K562 (cell line): ENCODE measurements around the gene RPL18A. TPM values are rescaled to one million over a fixed set of nuclear protein-coding genes. Genes with fewer than 3 reads are reported as not detected.

Source experiments
- ATAC-seq: fragments of 200-7000 bp; cut with Tn5 transposase; 3 replicates; pipeline ENCODE4 v1.9.1; 2020; ENCODE audit warnings: moderate library complexity
- BruUV-seq: library from RNA; stranded (reverse); fragments of 400-500 nt; replicated peaks from 2 replicates; lab custom pipeline; 2021; lab: Mats Ljungman, UMichigan
- CTCF ChIA-PET: fragments of 300-600 bp; formaldehyde crosslinking; extraction: SDS; loops from one replicate; lab custom pipeline; 2021; ENCODE audit warnings: low intra/inter-chr PET ratio; lab: Yijun Ruan, JAX
- POLR2A ChIA-PET: fragments of 300-600, 350-650 bp; sonication (Branson Sonifier 250); formaldehyde crosslinking; extraction: SDS; loops from one replicate; lab custom pipeline; 2021; ENCODE audit warnings: antibody characterized with exemption, inconsistent platforms; lab: Yijun Ruan, JAX
- DNase-seq, 4 experiments: peaks; one replicate each; pipeline versions ENCODE4 v3.0.0 to v3.0.0-alpha.2; 2011 to 2018; ENCODE audit warnings: low spot score in 3 of 4, mixed read lengths in 3 of 4; ENCODE audit errors: extremely low read depth in 1 of 4
- FAIRE-seq: peaks from 2 replicates; lab custom pipeline; 2011; peaks lifted over from hg19 to GRCh38; lab: Jason Lieb, UNC
- H2AFZ ChIP-seq: 2 replicates; pipeline ENCODE4 v1.6.0; 2011; ENCODE audit warnings: low read depth, low read length, control low read depth, inconsistent platforms
- H3K27ac ChIP-seq: fragments of 200-600 bp; 3 replicates; pipeline ENCODE4 v1.8.0; 2011; ENCODE audit warnings: low read depth, mild to moderate bottlenecking, control low read depth, inconsistent platforms, low read length, moderate library complexity, mixed read lengths; ENCODE audit errors: extremely low read depth
- H3K27me3 ChIP-seq, 2 experiments: fragments of 300-600 bp in 1 of 2; 2 replicates in 1 of 2; 3 replicates in 1 of 2; pipeline versions ENCODE4 v1.6.0 to v1.8.0; 2011; ENCODE audit warnings: inconsistent platforms in 2 of 2, low read length in 2 of 2, mild to moderate bottlenecking in 1 of 2, mixed read lengths in 1 of 2, moderate library complexity in 1 of 2; ENCODE audit not compliant: control insufficient read depth in 2 of 2, insufficient read depth in 2 of 2
- H3K36me3 ChIP-seq: fragments of 300-600 bp; 3 replicates; pipeline ENCODE4 v1.8.0; 2011; ENCODE audit warnings: mild to moderate bottlenecking, low read length, inconsistent platforms; ENCODE audit not compliant: control insufficient read depth, insufficient read depth
- H3K4me1 ChIP-seq, 2 experiments: fragments of 200-600 bp in 1 of 2; replicated peaks in 1 of 2; 2 replicates in 1 of 2; 3 replicates in 1 of 2; pipeline versions ENCODE4 v1.5.1 to v1.8.0; 2011; ENCODE audit warnings: inconsistent platforms in 2 of 2, low read length in 2 of 2, mild to moderate bottlenecking in 1 of 2, mixed read lengths in 1 of 2, moderate library complexity in 1 of 2; ENCODE audit not compliant: control insufficient read depth in 2 of 2, insufficient read depth in 2 of 2
- H3K4me2 ChIP-seq: 2 replicates; pipeline ENCODE4 v1.6.1; 2011; ENCODE audit warnings: low read length, control low read depth, inconsistent platforms, mixed read lengths; ENCODE audit not compliant: insufficient read depth
- H3K4me3 ChIP-seq: fragments of 200-600 bp; sonication (generic), shearing (Covaris generic); 2 replicates; pipeline ENCODE4 v1.5.1; 2016; ENCODE audit warnings: control low read depth, inconsistent platforms
- H3K79me2 ChIP-seq: fragments of 200-600 bp; 3 replicates; pipeline ENCODE4 v1.8.0; 2011; ENCODE audit warnings: low read length, inconsistent platforms; ENCODE audit not compliant: control insufficient read depth, insufficient read depth
- H3K9ac ChIP-seq, 2 experiments: 2 replicates each; pipeline versions ENCODE4 v1.6.0 to v1.6.1; 2011; ENCODE audit warnings: low read depth in 2 of 2, low read length in 2 of 2, control low read depth in 1 of 2, inconsistent platforms in 1 of 2, mild to moderate bottlenecking in 1 of 2, mixed read lengths in 1 of 2; ENCODE audit not compliant: insufficient read depth in 1 of 2
- H3K9me1 ChIP-seq: one replicate; pipeline ENCODE4 v1.6.0; 2011; ENCODE audit warnings: inconsistent platforms, mild to moderate bottlenecking, low read length, moderate library complexity; ENCODE audit not compliant: control insufficient read depth, insufficient read depth
- H3K9me3 ChIP-seq: replicated peaks from 2 replicates; pipeline ENCODE4 v1.5.1; 2011; ENCODE audit warnings: low read depth, low read length, inconsistent platforms; ENCODE audit not compliant: control insufficient read depth, insufficient read depth
- H4K20me1 ChIP-seq: replicated peaks from 2 replicates; pipeline ENCODE4 v1.6.1; 2011; ENCODE audit warnings: low read length, inconsistent platforms, mixed read lengths; ENCODE audit not compliant: control insufficient read depth, insufficient read depth
- EHMT2 ChIP-seq: fragments of 450-650 bp; IDR thresholded peaks from 2 replicates; pipeline ENCODE4 v1.6.1; 2018; ENCODE audit warnings: antibody characterized with exemption
- ETV6 ChIP-seq, 3 experiments: fragments of 150-350 bp in 1 of 3; sonication (generic) in 1 of 3; formaldehyde crosslinking in 1 of 3; IDR thresholded peaks; 2 replicates each; pipeline versions ENCODE4 v1.6.1 to v1.8.0; 2014 to 2022; ENCODE audit warnings: borderline replicate concordance in 2 of 3, low read depth in 2 of 3, antibody characterized with exemption in 1 of 3, low read length in 1 of 3, mild to moderate bottlenecking in 1 of 3, missing genetic modification reagents in 1 of 3
- FOSL1 ChIP-seq: fragments of 200-800 bp; sonication (Bioruptor generic); conservative IDR thresholded peaks from 2 replicates; pipeline ENCODE4 v1.6.1; 2016; ENCODE audit warnings: missing genetic modification characterization, missing compliant biosample characterization
- HDGF ChIP-seq: fragments of 450-650 bp; IDR thresholded peaks from 2 replicates; pipeline ENCODE4 v1.6.1; 2016
- PRPF4 ChIP-seq: fragments of 200-400 bp; formaldehyde crosslinking; IDR thresholded peaks from one replicate; pipeline ENCODE4 v1.6.1; 2017; ENCODE audit warnings: low read length, low read depth, mild to moderate bottlenecking; ENCODE audit not compliant: insufficient read depth, poor library complexity, severe bottlenecking
- RBM14 ChIP-seq: fragments of 200-400 bp; formaldehyde crosslinking; IDR thresholded peaks from 2 replicates; pipeline ENCODE4 v1.6.1; 2018; ENCODE audit warnings: low read depth, mild to moderate bottlenecking, low read length, moderate library complexity, borderline replicate concordance; ENCODE audit not compliant: insufficient read depth
- RCOR1 ChIP-seq, 2 experiments: IDR thresholded peaks; 2 replicates each; pipeline ENCODE4 v1.6.1; 2012; ENCODE audit warnings: low read depth in 2 of 2, low read length in 2 of 2, borderline replicate concordance in 1 of 2, improper control_type of control experiment in 1 of 2
- WGBS: fragments of 100-300 bp; shearing (Covaris generic); methylation state at CpG from one replicate; pipeline ENCODE4 v1.1.6; 2016; ENCODE audit warnings: low coverage, mixed read lengths; ENCODE audit not compliant: insufficient coverage; ENCODE audit errors: missing lambda C conversion rate; 5-methylcytosine and 5-hydroxymethylcytosine counted together
- in situ Hi-C: fragments of 300-500 bp; cut with MboI; formaldehyde crosslinking; loops from 4 replicates; pipeline ENCODE4 v1.15.0; 2018; ENCODE audit warnings: inconsistent platforms, mixed read lengths
- intact Hi-C: fragments of 100-400 bp; cut with micrococcal nuclease; formaldehyde crosslinking; loops from 2 replicates; pipeline ENCODE4 v1.14.2; 2022
- polyA plus RNA-seq, 8 experiments: library from polyadenylated mRNA; depleted of rRNA in 4 of 8; stranded (reverse) in 5 of 8; unstranded in 3 of 8; fragments of >200 nt; fragmentation: Nextera tagmentation in 2 of 8; fragmentation: Illumina TruSeq in 1 of 8; extraction: Ambion mirVana in 2 of 8; extraction: Trizol in 1 of 8; gene quantifications; 2 replicates each; pipeline versions ENCODE4 v1.2.1 to v1.2.3, GENCODE V29; 2011 to 2014; ENCODE audit warnings: inconsistent platforms in 1 of 8, missing spikeins in 1 of 8
- total RNA-seq, 7 experiments: library from RNA; depleted of rRNA in 6 of 7; stranded (reverse); fragments of >200 nt in 6 of 7; fragmentation: Illumina TruSeq in 2 of 7; extraction: Trizol in 2 of 7; gene quantifications; 2 replicates each; pipeline versions ENCODE4 v1.2.1 to v1.2.3, GENCODE V29; 2011 to 2021; ENCODE audit warnings: low replicate concordance in 1 of 7

The RPL18A gene
- total and polyA plus RNA-seq, 9 of the 15 experiments (the other 6 are each of a cell fraction or from before 2014, with no cell fraction given), result 626 to 2,882 (median 1,895) TPM

DNA sequence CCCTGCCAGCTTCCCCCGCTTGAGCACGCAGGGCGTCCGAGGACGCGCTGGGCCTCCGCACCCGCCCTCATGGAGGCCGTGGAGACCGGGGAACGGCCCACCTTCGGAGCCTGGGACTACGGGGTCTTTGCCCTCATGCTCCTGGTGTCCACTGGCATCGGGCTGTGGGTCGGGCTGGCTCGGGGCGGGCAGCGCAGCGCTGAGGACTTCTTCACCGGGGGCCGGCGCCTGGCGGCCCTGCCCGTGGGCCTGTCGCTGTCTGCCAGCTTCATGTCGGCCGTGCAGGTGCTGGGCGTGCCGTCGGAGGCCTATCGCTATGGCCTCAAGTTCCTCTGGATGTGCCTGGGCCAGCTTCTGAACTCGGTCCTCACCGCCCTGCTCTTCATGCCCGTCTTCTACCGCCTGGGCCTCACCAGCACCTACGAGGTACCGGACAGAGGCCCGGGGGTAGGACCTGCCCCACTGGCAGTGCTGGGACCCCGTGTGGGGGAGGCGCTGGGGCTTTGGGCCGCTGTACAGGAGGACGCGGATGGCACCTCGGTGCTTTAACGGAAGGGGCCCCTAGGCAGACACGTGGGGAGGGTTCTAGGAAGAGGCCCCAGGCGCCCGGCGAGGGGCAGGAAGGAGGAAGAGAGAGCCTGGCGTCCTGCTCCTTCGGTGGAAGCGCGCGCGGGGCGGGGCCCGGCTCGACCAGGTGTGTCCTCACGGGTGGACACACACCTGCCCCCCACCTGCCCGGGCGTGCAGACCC lies 12.7 kb downstream of the RPL18A start:
- no TSS peak for BruUV-seq
- in situ Hi-C loops, result no loop called here
- TF ChIP-seq EHMT2 (no peak), RBM14 (0 out of 2 replicates have a peak, but pooled peaks have one; percentile 1), PRPF4 (no peak), HDGF (no peak), RCOR1 (IDR thresholded peaks at IDR 0.05; ENCODE audit: borderline replicate concordance in 1 of 2, low read depth in 2 of 2, low read length in 2 of 2) (no peak), ETV6 (IDR thresholded peaks at IDR 0.05; ENCODE audit: borderline replicate concordance in 1 of 2, low read depth in 2 of 2, low read length in 1 of 2) (no peak), ETV6 (CRISPR knock-in tag; IDR thresholded peaks at IDR 0.05; ENCODE audit: borderline replicate concordance) (no peak), FOSL1 (no peak)
- 0 out of 2 replicates have a peak, but pooled peaks cover 6% of the 10 kb centered on the region for H4K20me1 ChIP-seq
- FAIRE-seq, result no peak
- H2AFZ ChIP-seq, result no peak overlapping the region
- peaks cover 0 to 39% of the 10 kb centered on the region in 2 experiments; a peak in 3 of 5 replicates for H3K4me1 ChIP-seq
- H3K4me3 ChIP-seq, result no peak overlapping the region
- no peaks in the 10 kb centered on the region for H3K36me3 ChIP-seq
- no peak for DNase-seq
- H3K9me3 ChIP-seq, result no peaks in the 10 kb centered on the region
- H3K9ac ChIP-seq, result 0 out of 4 replicates have a peak overlapping the region, but pooled peaks of 1 of the 2 experiments have one; percentile 8
- CTCF ChIA-PET, result no interaction called here
- no peaks in the 10 kb centered on the region for H3K9me1 ChIP-seq
- H3K4me2 ChIP-seq, result no peak overlapping the region
- ATAC-seq, result no peak
- H3K27ac ChIP-seq, result no peak overlapping the region
- peaks cover 4 to 10% of the 10 kb centered on the region in 2 experiments; a peak in 3 of 5 replicates for H3K27me3 ChIP-seq
- POLR2A ChIA-PET, result interaction anchor here (0.6 to 3.1 kb wide), 3 partner anchors 12 to 514 kb away, joined by 4 to 24 read pairs (median 20); partner anchors contain the start of genes CCDC124 and RPL18A
- intact Hi-C loops, result loop anchor here (2.0 kb wide), 1 partner anchor 124 kb away; no protein-coding TSS in a partner anchor
- no peaks in the 10 kb centered on the region for H3K79me2 ChIP-seq
- 64% methylated on average over 29 of the region's 61 CpGs for WGBS
